ENCODE results near the gene GPR155. TPM values are rescaled to one million over a fixed set of nuclear protein-coding genes. Genes with fewer than 3 reads are reported as not detected.
A peak's percentile ranks its signal among the peaks of the same experiment; 100 is the strongest.

GPR155 gene
- total RNA-seq, 4 donors from 2014 or later: 2.1 to 9.9 (median 3.6) TPM

- Histone ChIP-seq H3K4me3 (no peak overlapping the region), H3K27me3 (no peaks in the 10 kb centered on the region), H3K27ac (no peak overlapping the region), H3K36me3 (no peaks in the 10 kb centered on the region), H3K4me1 (no peaks in the 10 kb centered on the region), H3K9me3 (no peaks in the 10 kb centered on the region)
- 86 to 91% methylated on average over 3 of the region's 3 CpGs for WGBS, 2 donors
- TF ChIP-seq POLR2A (IDR thresholded peaks at IDR 0.05) (no peak), CTCF (IDR thresholded peaks at IDR 0.05) (no peak)
- intact Hi-C loops (cut with DNase I): loop anchor here (10.0 kb wide), 1 partner anchor 63 kb away; no protein-coding TSS in a partner anchor
- no peak for DNase-seq
Observed at GRCh38 chr2:174527959-174528358, 41.1 kb upstream of the GPR155 start.

DNA sequence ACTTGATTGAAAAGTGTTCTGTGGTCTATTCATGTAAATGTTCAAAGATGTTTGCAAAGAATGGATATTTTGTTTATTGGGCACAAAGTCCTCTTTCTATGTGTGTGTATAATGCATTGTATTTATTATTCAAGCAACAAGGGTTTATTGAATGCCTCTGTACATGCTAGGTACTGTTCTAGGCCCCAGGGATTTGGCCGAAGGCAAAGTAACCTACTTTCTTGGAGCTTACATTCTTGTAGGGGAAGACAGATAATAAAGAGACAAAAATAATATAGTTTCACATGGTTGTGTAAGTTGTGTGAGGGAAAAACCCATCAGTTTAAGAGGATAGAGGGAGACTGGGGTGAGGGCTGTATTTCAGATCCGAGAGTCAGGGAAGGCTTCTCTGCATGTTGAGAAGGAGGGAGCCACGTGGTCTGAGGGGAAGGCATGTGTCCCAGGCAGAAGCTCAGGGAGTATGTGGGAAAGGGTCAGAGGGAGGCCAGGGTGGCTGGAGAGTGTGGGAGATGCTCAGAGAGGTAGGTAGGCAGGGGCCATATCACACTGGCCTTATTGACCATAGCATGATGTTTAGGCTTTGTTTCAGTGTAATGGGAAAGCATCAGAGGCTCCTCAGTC, 40.4 kb upstream of the GPR155 start:
- Histone ChIP-seq H3K9me3 (no peaks in the 10 kb centered on the region), H3K27ac (no peak overlapping the region), H3K4me1 (no peaks in the 10 kb centered on the region), H3K36me3 (no peaks in the 10 kb centered on the region), H3K4me3 (no peak overlapping the region), H3K27me3 (no peaks in the 10 kb centered on the region)
- intact Hi-C loops (cut with DNase I): loop anchor here (10.0 kb wide), 1 partner anchor 62 kb away; no protein-coding TSS in a partner anchor
- DNase-seq: no peak
- WGBS, 2 donors: 85 to 88% methylated on average over 3 of the region's 3 CpGs
- TF ChIP-seq CTCF (IDR thresholded peaks at IDR 0.05): no peak
- TF ChIP-seq POLR2A (IDR thresholded peaks at IDR 0.05): no peak

DNA sequence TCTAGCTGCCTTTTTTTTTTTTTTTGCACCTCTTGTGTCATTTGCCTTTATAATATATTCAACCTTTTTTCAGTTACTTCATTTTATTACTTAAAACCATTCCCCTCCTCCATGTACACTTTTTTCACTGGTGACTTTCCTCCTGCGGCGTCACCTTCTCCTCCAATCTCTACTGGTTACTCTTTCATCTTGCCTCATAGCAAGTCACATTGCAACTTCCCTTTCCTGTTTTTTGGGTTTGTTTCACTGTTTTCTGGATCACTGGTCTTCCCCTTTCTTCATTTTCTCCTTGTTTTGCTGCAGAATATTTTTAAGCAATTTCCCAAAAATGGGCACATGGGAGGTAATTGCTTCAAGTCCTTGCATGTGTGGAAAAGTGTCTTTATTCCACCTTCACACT, 37.7 kb upstream of the GPR155 start:
- no peak for DNase-seq
- no peaks in the 10 kb centered on the region for H3K36me3 ChIP-seq
- no peak overlapping the region for H3K4me3 ChIP-seq
- no peak for TF ChIP-seq POLR2A (IDR thresholded peaks at IDR 0.05)
- no peak for TF ChIP-seq CTCF (IDR thresholded peaks at IDR 0.05)
- WGBS, 2 donors: 82 to 85% methylated on average over 2 of the region's 2 CpGs
- no peaks in the 10 kb centered on the region for H3K4me1 ChIP-seq
- intact Hi-C loops (cut with DNase I): loop anchor here (10.0 kb wide), 1 partner anchor 60 kb away; no protein-coding TSS in a partner anchor
- no peaks in the 10 kb centered on the region for H3K27me3 ChIP-seq
- no peaks in the 10 kb centered on the region for H3K9me3 ChIP-seq
- H3K27ac ChIP-seq: no peak overlapping the region

DNA sequence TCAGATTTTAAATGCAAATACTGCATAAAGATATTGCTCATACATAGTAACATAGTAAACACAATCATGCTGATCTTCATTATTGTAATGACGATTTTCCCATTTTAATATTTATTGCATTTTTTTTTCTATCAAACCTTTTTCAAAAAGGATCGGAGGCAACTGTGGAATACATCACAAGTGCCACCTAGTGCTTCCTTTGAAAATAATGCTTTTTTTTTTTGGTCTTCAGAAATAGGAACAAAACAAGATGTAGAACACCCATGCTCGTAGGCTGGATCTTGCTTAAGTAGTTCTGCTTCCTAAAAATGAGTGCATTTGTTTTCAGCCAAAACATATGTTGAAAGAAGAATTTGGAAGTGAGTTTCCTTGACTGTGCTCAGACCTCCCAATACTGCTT, 35.7 kb upstream of the GPR155 start:
- 10 to 16% methylated on average over 3 of the region's 3 CpGs for WGBS, 2 donors
- no peak for DNase-seq
- H3K4me1 ChIP-seq: no peaks in the 10 kb centered on the region
- intact Hi-C loops (cut with DNase I): loop anchor here (10.0 kb wide), 1 partner anchor 58 kb away; no protein-coding TSS in a partner anchor
- TF ChIP-seq POLR2A (IDR thresholded peaks at IDR 0.05) (no peak), CTCF (IDR thresholded peaks at IDR 0.05) (peak in 4 of 6 experiments; percentile 9 to 40 (median 17))
- no peak overlapping the region for H3K4me3 ChIP-seq
- H3K36me3 ChIP-seq: no peaks in the 10 kb centered on the region
- H3K9me3 ChIP-seq: no peaks in the 10 kb centered on the region
- no peaks in the 10 kb centered on the region for H3K27me3 ChIP-seq
- H3K27ac ChIP-seq: peak overlapping the region in 1 of 4 donors; percentile 16

GRCh38 chr2:174518395-174518794, 31.6 kb upstream of the GPR155 start:
- Histone ChIP-seq H3K4me1 (no peaks in the 10 kb centered on the region), H3K36me3 (no peaks in the 10 kb centered on the region), H3K4me3 (no peak overlapping the region), H3K27ac (no peak overlapping the region), H3K9me3 (no peaks in the 10 kb centered on the region), H3K27me3 (no peaks in the 10 kb centered on the region)
- DNase-seq: no peak
- 67 to 69% methylated on average over 2 of the region's 2 CpGs for WGBS, 2 donors
- intact Hi-C loops (cut with DNase I): no loop called here
- TF ChIP-seq CTCF (IDR thresholded peaks at IDR 0.05) (no peak), POLR2A (IDR thresholded peaks at IDR 0.05) (no peak)
